ENCODE measurements around the gene PRKD1. TPM values are rescaled to one million over a fixed set of nuclear protein-coding genes. Genes with fewer than 3 reads are reported as not detected.

Gene PRKD1
- polyA plus RNA-seq, 1 of the 3 experiments (the other 2 are of a cell fraction) = 0.07 TPM

GRCh38 chr14:29580763-29581162 is 346.9 kb downstream of the PRKD1 start:
- Histone ChIP-seq H2AFZ (ENCODE audit: low read depth) (no peak overlapping the region), H3K27me3 (ENCODE audit: insufficient read depth) (peaks cover 11% of the 10 kb centered on the region; the same call in 1 of the 2 replicates), H3K9ac (no peak overlapping the region), H3K4me2 (no peak overlapping the region), H3K27ac (ENCODE audit: low read depth in 2 of 2, low read length in 1 of 2) (no peak overlapping the region), H3K9me2 (no peaks in the 10 kb centered on the region), H4K20me1 (ENCODE audit: insufficient read depth) (no peaks in the 10 kb centered on the region), H3K79me2 (ENCODE audit: insufficient read depth) (no peaks in the 10 kb centered on the region), H3K9me3 (no peaks in the 10 kb centered on the region), H3F3A (replicated peaks; ENCODE audit: insufficient read depth) (no peaks in the 10 kb centered on the region), H3K4me3 (ENCODE audit: low read depth in 2 of 2, low read length in 1 of 2) (no peak overlapping the region), H3K36me3 (replicated peaks in 1 of 2; ENCODE audit: control insufficient read depth in 1 of 2, insufficient read depth in 2 of 2, low read length in 1 of 2) (no peaks in the 10 kb centered on the region), H3K4me1 (ENCODE audit: control insufficient read depth in 1 of 2, insufficient read depth in 2 of 2, low read depth in 1 of 2, low read length in 1 of 2) (no peaks in the 10 kb centered on the region)
- POLR2A ChIA-PET = no interaction called here
- DNase-seq = no peak
- no peak for TF ChIP-seq MEF2A (IDR thresholded peaks at IDR 0.05; ENCODE audit: borderline replicate concordance, low read depth)
- no peak for TF ChIP-seq CHD2 (IDR thresholded peaks at IDR 0.05; ENCODE audit: low read length, partially characterized antibody)
- TF ChIP-seq ZBTB33 (IDR thresholded peaks at IDR 0.05; ENCODE audit: borderline replicate concordance, low read depth) = no peak
- TF ChIP-seq FOSL2 (IDR thresholded peaks at IDR 0.05; ENCODE audit: borderline replicate concordance, low read depth) = no peak
- TF ChIP-seq SMC3 (IDR thresholded peaks at IDR 0.05; ENCODE audit: low read depth, low read length) = no peak
- TF ChIP-seq MAX (IDR thresholded peaks at IDR 0.05; ENCODE audit: low read depth) = no peak
- 0% methylated on average over 1 of the region's 1 CpG for WGBS (ENCODE audit: low lambda C conversion rate)
- CTCF ChIA-PET = no interaction called here

- H3K79me2 ChIP-seq (ENCODE audit: insufficient read depth) = no peaks in the 10 kb centered on the region
- peaks cover 11% of the 10 kb centered on the region; the same call in 1 of the 2 replicates for H3K27me3 ChIP-seq (ENCODE audit: insufficient read depth)
- no peak overlapping the region for H2AFZ ChIP-seq (ENCODE audit: low read depth)
- no peaks in the 10 kb centered on the region for H3K4me1 ChIP-seq (ENCODE audit: control insufficient read depth in 1 of 2, insufficient read depth in 2 of 2, low read depth in 1 of 2, low read length in 1 of 2)
- no peak for DNase-seq
- TF ChIP-seq SIN3A (IDR thresholded peaks at IDR 0.05; ENCODE audit: borderline replicate concordance, low read depth, low read length) = no peak
- TF ChIP-seq EZH2phosphoT487 (IDR thresholded peaks at IDR 0.05; ENCODE audit: borderline replicate concordance, low read depth) = no peak
- no peak for TF ChIP-seq TEAD4 (IDR thresholded peaks at IDR 0.05; ENCODE audit: borderline replicate concordance, insufficient read depth)
- TF ChIP-seq TAF1 (IDR thresholded peaks at IDR 0.05; ENCODE audit: borderline replicate concordance, low read depth, low read length) = no peak
- TF ChIP-seq RCOR1 (IDR thresholded peaks at IDR 0.05; ENCODE audit: low read length) = no peak
- TF ChIP-seq ELF1 (IDR thresholded peaks at IDR 0.05) = no peak
- no peak for TF ChIP-seq IRF3 (IDR thresholded peaks at IDR 0.05; ENCODE audit: low read depth, low read length)
- no peak for TF ChIP-seq FOSL2 (IDR thresholded peaks at IDR 0.05; ENCODE audit: borderline replicate concordance, low read depth)
- no peak for TF ChIP-seq MAX (IDR thresholded peaks at IDR 0.05; ENCODE audit: low read depth)
- ChIA-PET CTCF (no interaction called here), POLR2A (no interaction called here)
- H3K27ac ChIP-seq (ENCODE audit: low read depth in 2 of 2, low read length in 1 of 2) = no peak overlapping the region
- H3K9ac ChIP-seq = no peak overlapping the region
- H3K4me2 ChIP-seq = no peak overlapping the region
- H3K9me3 ChIP-seq = no peaks in the 10 kb centered on the region
- no peaks in the 10 kb centered on the region for H3F3A ChIP-seq (replicated peaks; ENCODE audit: insufficient read depth)
- H3K4me3 ChIP-seq (ENCODE audit: low read depth in 2 of 2, low read length in 1 of 2) = no peak overlapping the region
- no peaks in the 10 kb centered on the region for H3K36me3 ChIP-seq (replicated peaks in 1 of 2; ENCODE audit: control insufficient read depth in 1 of 2, insufficient read depth in 2 of 2, low read length in 1 of 2)
- H3K9me2 ChIP-seq = no peaks in the 10 kb centered on the region
- 7% methylated on average over 3 of the region's 3 CpGs for WGBS (ENCODE audit: low lambda C conversion rate)
- no peaks in the 10 kb centered on the region for H4K20me1 ChIP-seq (ENCODE audit: insufficient read depth)
These were observed 347.8 kb downstream of the PRKD1 start for GRCh38 chr14:29579838-29580237.

All from SK-N-SH (cell line).